Mesenchymal stem cell (in vitro differentiated cells and primary cell): ENCODE measurements around the gene EFNA5.
A peak's percentile ranks its signal among the peaks of the same experiment; 100 is the strongest.

Experiments used
- DNase-seq: peaks from one replicate; pipeline ENCODE4 v3.0.0-alpha.2; 2013
- H2AFZ ChIP-seq: one replicate; pipeline ENCODE4 v1.6.1; 2013; ENCODE audit warnings: low read depth, mild to moderate bottlenecking, control low read depth, inconsistent platforms, low read length, moderate library complexity
- H2AK5ac ChIP-seq: 2 replicates; pipeline ENCODE4 v1.6.1; 2013; ENCODE audit warnings: low read length, moderate library complexity, mild to moderate bottlenecking, inconsistent platforms; ENCODE audit not compliant: severe bottlenecking
- H2BK120ac ChIP-seq: one replicate; pipeline ENCODE4 v1.6.1; 2013; ENCODE audit warnings: low read depth, mild to moderate bottlenecking, inconsistent platforms, low read length, moderate library complexity
- H2BK12ac ChIP-seq, 2 experiments: one replicate each; pipeline ENCODE4 v1.6.1; 2013; ENCODE audit warnings: inconsistent platforms in 2 of 2, low read length in 2 of 2, mild to moderate bottlenecking in 2 of 2, moderate library complexity in 2 of 2, control low read depth in 1 of 2
- H2BK15ac ChIP-seq: one replicate; pipeline ENCODE4 v1.6.1; 2013; ENCODE audit warnings: mild to moderate bottlenecking, low read depth, inconsistent platforms; ENCODE audit not compliant: poor library complexity, severe bottlenecking
- H2BK5ac ChIP-seq: 2 replicates; pipeline ENCODE4 v1.6.1; 2013; ENCODE audit warnings: low read depth, mild to moderate bottlenecking, low read length, control low read depth, inconsistent platforms; ENCODE audit not compliant: poor library complexity, severe bottlenecking
- H3K14ac ChIP-seq, 2 experiments: one replicate each; pipeline ENCODE4 v1.6.1; 2013; ENCODE audit warnings: inconsistent platforms in 2 of 2, low read length in 2 of 2, control low read depth in 1 of 2, mild to moderate bottlenecking in 1 of 2, moderate library complexity in 1 of 2
- H3K18ac ChIP-seq, 2 experiments: one replicate each; pipeline ENCODE4 v1.6.1; 2013; ENCODE audit warnings: inconsistent platforms in 2 of 2, low read length in 2 of 2, control low read depth in 1 of 2, low read depth in 1 of 2, mild to moderate bottlenecking in 1 of 2
- H3K23ac ChIP-seq, 2 experiments: one replicate each; pipeline ENCODE4 v1.6.1; 2013; ENCODE audit warnings: inconsistent platforms in 2 of 2, low read length in 2 of 2, mild to moderate bottlenecking in 2 of 2, moderate library complexity in 2 of 2, control low read depth in 1 of 2
- H3K27ac ChIP-seq: 2 replicates; pipeline ENCODE4 v1.5.1; 2013; ENCODE audit warnings: mild to moderate bottlenecking, moderate library complexity, low read length, control low read depth, inconsistent platforms; ENCODE audit not compliant: poor library complexity, severe bottlenecking
- H3K27me3 ChIP-seq, 2 experiments: 2 replicates each; pipeline versions ENCODE4 v1.6.1 to v1.7.0; 2013; ENCODE audit warnings: low read length in 2 of 2, mild to moderate bottlenecking in 2 of 2, moderate library complexity in 2 of 2, control low read depth in 1 of 2, inconsistent platforms in 1 of 2; ENCODE audit not compliant: control insufficient read depth in 1 of 2, insufficient read depth in 1 of 2
- H3K36me3 ChIP-seq, 2 experiments: 2 replicates each; pipeline versions ENCODE4 v1.6.1 to v1.7.0; 2013; ENCODE audit warnings: low read length in 2 of 2, control low read depth in 1 of 2, inconsistent platforms in 1 of 2, low read depth in 1 of 2, mild to moderate bottlenecking in 1 of 2; ENCODE audit not compliant: insufficient read depth in 2 of 2, control insufficient read depth in 1 of 2
- H3K4ac ChIP-seq, 2 experiments: one replicate each; pipeline ENCODE4 v1.6.1; 2013; ENCODE audit warnings: inconsistent platforms in 2 of 2, low read length in 2 of 2, mild to moderate bottlenecking in 2 of 2, moderate library complexity in 2 of 2, control low read depth in 1 of 2, low read depth in 1 of 2
- H3K4me1 ChIP-seq: 2 replicates; pipeline ENCODE4 v1.6.1; 2013; ENCODE audit warnings: low read depth, low read length, control low read depth; ENCODE audit not compliant: control insufficient read depth, insufficient read depth
- H3K4me2 ChIP-seq: 2 replicates; pipeline ENCODE4 v1.6.1; 2013; ENCODE audit warnings: low read length, mild to moderate bottlenecking, inconsistent platforms; ENCODE audit not compliant: poor library complexity, severe bottlenecking
- H3K4me3 ChIP-seq, 2 experiments: 2 replicates each; pipeline versions ENCODE4 v1.5.1 to v1.7.0; 2013; ENCODE audit warnings: low read length in 2 of 2, mild to moderate bottlenecking in 2 of 2, control low read depth in 1 of 2, low read depth in 1 of 2; ENCODE audit not compliant: insufficient read depth in 1 of 2
- H3K79me1 ChIP-seq: replicated peaks from 2 replicates; pipeline ENCODE4 v1.6.1; 2013; ENCODE audit warnings: mild to moderate bottlenecking, control low read depth, low read length, inconsistent platforms; ENCODE audit not compliant: poor library complexity, severe bottlenecking
- H3K9ac ChIP-seq: 2 replicates; pipeline ENCODE4 v1.7.0; 2013; ENCODE audit warnings: mild to moderate bottlenecking, low read length, moderate library complexity
- H3K9me3 ChIP-seq: 2 replicates; pipeline ENCODE4 v1.7.0; 2013; ENCODE audit warnings: mild to moderate bottlenecking, low read length; ENCODE audit not compliant: control insufficient read depth
- H4K8ac ChIP-seq: one replicate; pipeline ENCODE4 v1.6.1; 2013; ENCODE audit warnings: inconsistent platforms, mild to moderate bottlenecking, low read length, moderate library complexity
- H4K91ac ChIP-seq: one replicate; pipeline ENCODE4 v1.6.1; 2013; ENCODE audit warnings: mild to moderate bottlenecking, low read length, inconsistent platforms
- WGBS: methylation state at CpG from one replicate; pipeline ENCODE4 v1.1.7; 2013; ENCODE audit warnings: mixed read lengths; 5-methylcytosine and 5-hydroxymethylcytosine counted together

The EFNA5 gene

DNA sequence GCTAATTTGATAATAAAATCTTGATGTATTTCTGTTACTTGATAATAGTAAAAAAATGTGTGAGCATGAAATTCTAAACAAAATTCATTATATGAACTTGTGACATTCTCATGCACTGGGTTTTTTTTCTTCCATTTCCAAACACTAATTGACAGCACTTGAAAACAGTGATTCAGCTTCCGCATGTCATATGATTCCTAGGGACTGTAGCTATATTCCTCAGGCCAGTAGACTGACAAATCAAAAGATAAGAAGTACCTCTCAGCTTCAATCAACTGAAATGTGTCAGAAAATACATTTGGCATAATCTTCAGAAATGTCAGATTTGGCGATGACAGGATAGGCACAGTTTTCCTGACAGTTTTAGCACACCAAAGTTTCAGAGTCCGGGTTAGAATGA lies 52.5 kb downstream of the EFNA5 start:
- Histone ChIP-seq H3K4ac (no peak overlapping the region), H3K79me1 (peaks cover 4% of the 10 kb centered on the region), H3K4me1 (no peaks in the 10 kb centered on the region), H4K8ac (no peak overlapping the region), H2AK5ac (no peak overlapping the region), H4K91ac (no peak overlapping the region), H3K4me3 (no peak overlapping the region), H3K4me2 (no peak overlapping the region), H3K27me3 (no peaks in the 10 kb centered on the region), H3K27ac (no peak overlapping the region), H3K9ac (no peak overlapping the region), H3K36me3 (no peaks in the 10 kb centered on the region), H2BK5ac (no peak overlapping the region), H3K14ac (no peak overlapping the region), H2BK12ac (no peak overlapping the region), H3K23ac (no peak overlapping the region), H3K9me3 (no peaks in the 10 kb centered on the region), H2BK15ac (no peak overlapping the region), H2BK120ac (no peak overlapping the region), H2AFZ (no peak overlapping the region), H3K18ac (no peak overlapping the region)
- peak; percentile 72 for DNase-seq
- WGBS: 58% methylated on average over 3 of the region's 3 CpGs

GRCh38 chr5:107617052-107617451 lies 53.7 kb downstream of the EFNA5 start:
- 100% methylated on average over 1 of the region's 1 CpG for WGBS
- Histone ChIP-seq H2BK12ac (no peak overlapping the region), H3K79me1 (peaks cover 3% of the 10 kb centered on the region)

GRCh38 chr5:107616213-107616612 lies 54.5 kb downstream of the EFNA5 start:
- Histone ChIP-seq H2AFZ (no peak overlapping the region), H3K79me1 (peaks cover 1% of the 10 kb centered on the region), H4K91ac (no peak overlapping the region), H2BK15ac (no peak overlapping the region), H3K18ac (peak overlapping the region in 1 of 2 experiments; percentile 33), H4K8ac (no peak overlapping the region), H3K4ac (no peak overlapping the region), H3K36me3 (no peaks in the 10 kb centered on the region), H3K9ac (peak overlapping the region; percentile 43), H3K23ac (no peak overlapping the region), H3K4me3 (no peak overlapping the region), H2BK12ac (no peak overlapping the region), H3K9me3 (no peaks in the 10 kb centered on the region), H2AK5ac (no peak overlapping the region), H3K14ac (no peak overlapping the region), H3K27ac (no peak overlapping the region), H3K4me2 (no peak overlapping the region), H2BK5ac (no peak overlapping the region), H2BK120ac (no peak overlapping the region), H3K4me1 (no peaks in the 10 kb centered on the region), H3K27me3 (no peaks in the 10 kb centered on the region)
- DNase-seq: peak; percentile 17
- WGBS: 80% methylated on average over 2 of the region's 4 CpGs

More at GRCh38 chr5:107617052-107617451, 53.7 kb downstream of the EFNA5 start:
- Histone ChIP-seq H3K27me3 (no peaks in the 10 kb centered on the region), H3K4me2 (no peak overlapping the region), H3K27ac (no peak overlapping the region), H3K36me3 (no peaks in the 10 kb centered on the region), H4K8ac (no peak overlapping the region), H2BK15ac (no peak overlapping the region), H2AK5ac (no peak overlapping the region), H3K23ac (no peak overlapping the region), H3K14ac (no peak overlapping the region), H2BK120ac (no peak overlapping the region), H3K4me3 (no peak overlapping the region), H3K4me1 (no peaks in the 10 kb centered on the region), H2BK5ac (no peak overlapping the region), H4K91ac (no peak overlapping the region), H3K18ac (no peak overlapping the region), H3K4ac (no peak overlapping the region), H2AFZ (no peak overlapping the region), H3K9ac (no peak overlapping the region), H3K9me3 (no peaks in the 10 kb centered on the region)
- DNase-seq: peak; percentile 16

DNA sequence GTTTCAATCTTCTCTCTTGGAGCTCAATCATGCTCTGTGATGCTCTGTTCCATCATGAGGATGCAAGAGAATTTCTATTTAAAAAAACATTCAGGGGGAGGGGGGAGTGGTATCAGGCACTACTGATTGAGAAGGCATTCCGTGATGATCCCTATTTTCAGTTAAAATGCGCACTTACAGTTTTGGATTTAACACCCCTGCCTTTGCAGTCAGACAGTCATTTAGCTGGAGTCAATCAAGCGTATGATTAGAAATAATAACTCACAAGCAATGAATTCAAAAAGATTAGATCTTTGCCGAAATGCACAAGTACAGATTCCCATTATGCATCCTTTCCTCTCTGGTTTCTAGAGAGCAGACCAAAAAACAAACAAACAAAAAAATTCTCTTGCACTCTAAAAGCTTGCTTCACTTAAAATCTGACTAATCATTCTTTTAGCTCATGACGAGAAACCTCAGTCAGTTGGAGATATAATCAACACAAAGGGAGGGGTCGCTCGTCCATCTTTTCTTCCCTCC lies 55.4 kb downstream of the EFNA5 start:
- Histone ChIP-seq H4K91ac (no peak overlapping the region), H3K27me3 (no peaks in the 10 kb centered on the region), H2AK5ac (no peak overlapping the region), H2BK12ac (no peak overlapping the region), H3K18ac (no peak overlapping the region), H3K4me3 (no peak overlapping the region), H3K23ac (no peak overlapping the region), H3K27ac (no peak overlapping the region), H2AFZ (no peak overlapping the region), H2BK120ac (no peak overlapping the region), H2BK5ac (no peak overlapping the region), H3K36me3 (no peaks in the 10 kb centered on the region), H3K4me1 (no peaks in the 10 kb centered on the region), H3K4me2 (no peak overlapping the region), H2BK15ac (no peak overlapping the region), H3K9ac (peak overlapping the region; percentile 43), H3K79me1 (no peaks in the 10 kb centered on the region), H4K8ac (no peak overlapping the region), H3K14ac (no peak overlapping the region), H3K9me3 (no peaks in the 10 kb centered on the region), H3K4ac (no peak overlapping the region)
- peak; percentile 66 for DNase-seq
- whole genome bisulfite sequencing: 81% methylated on average over 4 of the region's 7 CpGs
